Measurements from ENCODE around the gene ANKRD44. TPM values are rescaled to one million over a fixed set of nuclear protein-coding genes. Genes with fewer than 3 reads are reported as not detected.

ANKRD44 gene
- total RNA-seq, 1 experiment from 2014 or later, result 0.85 TPM

- DNase-seq, result no peak
- H3K27ac ChIP-seq, result no peak overlapping the region
- H3K4me1 ChIP-seq, result no peaks in the 10 kb centered on the region
- no peaks in the 10 kb centered on the region for H3K9me3 ChIP-seq (replicated peaks)
- H3K4me3 ChIP-seq, result no peak overlapping the region
- H3K36me3 ChIP-seq, result no peaks in the 10 kb centered on the region
- H3K27me3 ChIP-seq, result no peaks in the 10 kb centered on the region
Observed at GRCh38 chr2:197148401-197148800, 162.2 kb downstream of the ANKRD44 start.

GRCh38 chr2:197147942-197148341 lies 162.6 kb downstream of the ANKRD44 start:
- DNase-seq, result no peak
- Histone ChIP-seq H3K27me3 (no peaks in the 10 kb centered on the region), H3K9me3 (replicated peaks) (no peaks in the 10 kb centered on the region), H3K4me3 (no peak overlapping the region), H3K36me3 (no peaks in the 10 kb centered on the region), H3K27ac (no peak overlapping the region), H3K4me1 (no peaks in the 10 kb centered on the region)

- no peak overlapping the region for H3K27ac ChIP-seq
Observed at GRCh38 chr2:197146995-197147394, 163.6 kb downstream of the ANKRD44 start.

GRCh38 chr2:197145471-197146056 lies 165.0 kb downstream of the ANKRD44 start:
- Histone ChIP-seq H3K9me3 (replicated peaks) (no peaks in the 10 kb centered on the region), H3K27me3 (no peaks in the 10 kb centered on the region), H3K27ac (no peak overlapping the region), H3K4me1 (no peaks in the 10 kb centered on the region), H3K4me3 (no peak overlapping the region), H3K36me3 (no peaks in the 10 kb centered on the region)
- no peak for DNase-seq

More at GRCh38 chr2:197146995-197147394, 163.6 kb downstream of the ANKRD44 start:
- H3K4me3 ChIP-seq, result no peak overlapping the region
- H3K4me1 ChIP-seq, result no peaks in the 10 kb centered on the region
- H3K9me3 ChIP-seq (replicated peaks), result no peaks in the 10 kb centered on the region
- no peak for DNase-seq
- no peaks in the 10 kb centered on the region for H3K36me3 ChIP-seq
- H3K27me3 ChIP-seq, result no peaks in the 10 kb centered on the region

- DNase-seq, result no peak
- no peaks in the 10 kb centered on the region for H3K27me3 ChIP-seq
- H3K27ac ChIP-seq, result no peak overlapping the region
- no peaks in the 10 kb centered on the region for H3K4me1 ChIP-seq
- H3K4me3 ChIP-seq, result no peak overlapping the region
- no peaks in the 10 kb centered on the region for H3K9me3 ChIP-seq (replicated peaks)
- H3K36me3 ChIP-seq, result no peaks in the 10 kb centered on the region
Observed at GRCh38 chr2:197144183-197144582, 166.4 kb downstream of the ANKRD44 start.

GRCh38 chr2:197141702-197142473 lies 168.7 kb downstream of the ANKRD44 start:
- Histone ChIP-seq H3K36me3 (no peaks in the 10 kb centered on the region), H3K27ac (no peak overlapping the region), H3K4me3 (no peak overlapping the region), H3K9me3 (replicated peaks) (no peaks in the 10 kb centered on the region), H3K4me1 (no peaks in the 10 kb centered on the region), H3K27me3 (no peaks in the 10 kb centered on the region)
- DNase-seq, result no peak

GRCh38 chr2:197140045-197140444 lies 170.5 kb downstream of the ANKRD44 start:
- Histone ChIP-seq H3K4me3 (no peak overlapping the region), H3K27ac (no peak overlapping the region), H3K9me3 (replicated peaks) (no peaks in the 10 kb centered on the region), H3K27me3 (no peaks in the 10 kb centered on the region), H3K4me1 (no peaks in the 10 kb centered on the region), H3K36me3 (no peaks in the 10 kb centered on the region)
- no peak for DNase-seq

GRCh38 chr2:197138506-197138905 lies 172.1 kb downstream of the ANKRD44 start:
- no peaks in the 10 kb centered on the region for H3K4me1 ChIP-seq
- no peaks in the 10 kb centered on the region for H3K27me3 ChIP-seq
- no peaks in the 10 kb centered on the region for H3K36me3 ChIP-seq
- H3K27ac ChIP-seq, result no peak overlapping the region
- DNase-seq, result no peak
- no peak overlapping the region for H3K4me3 ChIP-seq
- no peaks in the 10 kb centered on the region for H3K9me3 ChIP-seq (replicated peaks)

GRCh38 chr2:197137826-197138477 lies 172.6 kb downstream of the ANKRD44 start:
- H3K4me3 ChIP-seq, result no peak overlapping the region
- H3K4me1 ChIP-seq, result no peaks in the 10 kb centered on the region
- H3K27ac ChIP-seq, result no peak overlapping the region
- H3K9me3 ChIP-seq (replicated peaks), result no peaks in the 10 kb centered on the region
- DNase-seq, result no peak
- H3K27me3 ChIP-seq, result no peaks in the 10 kb centered on the region
- no peaks in the 10 kb centered on the region for H3K36me3 ChIP-seq

- Histone ChIP-seq H3K27ac (no peak overlapping the region), H3K27me3 (no peaks in the 10 kb centered on the region)
- DNase-seq, result no peak
Observed at GRCh38 chr2:197137231-197137630, 173.3 kb downstream of the ANKRD44 start.

GRCh38 chr2:197136452-197136851 lies 174.1 kb downstream of the ANKRD44 start:
- Histone ChIP-seq H3K4me3 (no peak overlapping the region), H3K36me3 (no peaks in the 10 kb centered on the region), H3K4me1 (no peaks in the 10 kb centered on the region), H3K27me3 (no peaks in the 10 kb centered on the region), H3K27ac (no peak overlapping the region), H3K9me3 (replicated peaks) (no peaks in the 10 kb centered on the region)
- DNase-seq, result no peak

More at GRCh38 chr2:197137231-197137630, 173.3 kb downstream of the ANKRD44 start:
- Histone ChIP-seq H3K4me1 (no peaks in the 10 kb centered on the region), H3K36me3 (no peaks in the 10 kb centered on the region), H3K9me3 (replicated peaks) (no peaks in the 10 kb centered on the region), H3K4me3 (no peak overlapping the region)

- no peak overlapping the region for H3K4me3 ChIP-seq
- no peaks in the 10 kb centered on the region for H3K4me1 ChIP-seq
- no peaks in the 10 kb centered on the region for H3K27me3 ChIP-seq
- H3K36me3 ChIP-seq, result no peaks in the 10 kb centered on the region
- no peak for DNase-seq
- no peak overlapping the region for H3K27ac ChIP-seq
- no peaks in the 10 kb centered on the region for H3K9me3 ChIP-seq (replicated peaks)
Observed at GRCh38 chr2:197135806-197136205, 174.8 kb downstream of the ANKRD44 start.

GRCh38 chr2:197134206-197134605 lies 176.4 kb downstream of the ANKRD44 start:
- Histone ChIP-seq H3K4me1 (no peaks in the 10 kb centered on the region), H3K27ac (no peak overlapping the region), H3K36me3 (no peaks in the 10 kb centered on the region), H3K9me3 (replicated peaks) (no peaks in the 10 kb centered on the region), H3K27me3 (no peaks in the 10 kb centered on the region), H3K4me3 (no peak overlapping the region)
- DNase-seq, result no peak

GRCh38 chr2:197131558-197131855 lies 179.1 kb downstream of the ANKRD44 start:
- Histone ChIP-seq H3K4me3 (no peak overlapping the region), H3K9me3 (replicated peaks) (no peaks in the 10 kb centered on the region), H3K36me3 (no peaks in the 10 kb centered on the region), H3K4me1 (no peaks in the 10 kb centered on the region), H3K27ac (no peak overlapping the region), H3K27me3 (no peaks in the 10 kb centered on the region)
- DNase-seq, result no peak

GRCh38 chr2:197130318-197130717 lies 180.3 kb downstream of the ANKRD44 start:
- Histone ChIP-seq H3K27me3 (no peaks in the 10 kb centered on the region), H3K9me3 (replicated peaks) (no peaks in the 10 kb centered on the region), H3K4me1 (no peaks in the 10 kb centered on the region), H3K4me3 (no peak overlapping the region), H3K27ac (no peak overlapping the region), H3K36me3 (no peaks in the 10 kb centered on the region)
- no peak for DNase-seq

Measured in SJCRH30 (cell line).